ENCODE data around the gene SND1.

SND1 gene

GRCh38 chr7:127765150-127765549 lies 113.2 kb downstream of the SND1 start:
- peaks cover 6% of the 10 kb centered on the region for H3K36me3 Mint-ChIP-seq
- peaks cover 25% of the 10 kb centered on the region for H3K4me1 Mint-ChIP-seq
- no peaks in the 10 kb centered on the region for H3K27me3 Mint-ChIP-seq
- no peak for DNase-seq (ENCODE audit: low spot score in 2 of 2)
- ATAC-seq (ENCODE audit: low read depth): no peak
- no peak overlapping the region for H3K27ac Mint-ChIP-seq
- H3K9me3 Mint-ChIP-seq: peaks cover 1% of the 10 kb centered on the region
- no peak overlapping the region for H3K4me3 Mint-ChIP-seq

DNA sequence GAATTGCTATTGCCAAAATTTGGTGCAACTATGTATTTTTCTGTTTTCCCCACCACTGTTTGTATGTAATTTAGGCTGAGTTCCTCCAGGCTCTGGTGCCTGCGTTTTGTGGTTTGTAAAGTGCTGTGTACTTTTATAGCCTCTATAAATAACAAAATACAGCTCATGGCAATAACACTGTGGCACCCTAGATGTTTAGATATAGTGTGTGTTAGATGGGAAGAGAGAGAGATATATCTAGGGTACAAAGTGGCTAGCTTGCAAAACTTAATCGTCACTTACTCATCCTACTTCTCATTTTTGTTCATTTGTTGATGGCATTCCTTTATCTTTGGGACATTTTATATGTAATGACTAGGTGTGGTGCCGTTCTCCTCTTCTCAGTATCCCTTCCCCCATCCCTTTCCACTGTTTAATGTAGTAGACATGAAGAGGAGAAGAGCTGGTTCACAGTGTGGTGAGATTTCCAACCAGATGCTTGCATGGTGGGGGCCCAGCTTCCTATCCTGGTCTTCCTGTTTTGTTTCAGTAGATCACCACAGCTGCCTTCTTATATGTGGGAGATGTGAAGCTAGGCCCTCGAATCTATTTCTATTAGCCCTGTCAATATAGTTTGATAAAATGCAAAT lies 115.0 kb downstream of the SND1 start:
- DNase-seq (ENCODE audit: low spot score in 2 of 2) (no peak), ATAC-seq (ENCODE audit: low read depth) (no peak)
- Mint-ChIP-seq H3K4me3 (no peak overlapping the region), H3K4me1 (peaks cover 30% of the 10 kb centered on the region), H3K27me3 (no peaks in the 10 kb centered on the region), H3K27ac (no peak overlapping the region), H3K36me3 (peaks cover 9% of the 10 kb centered on the region), H3K9me3 (peaks cover 1% of the 10 kb centered on the region)

GRCh38 chr7:127768241-127768640 lies 116.2 kb downstream of the SND1 start:
- H3K27me3 Mint-ChIP-seq: no peaks in the 10 kb centered on the region
- no peak overlapping the region for H3K4me3 Mint-ChIP-seq
- ATAC-seq (ENCODE audit: low read depth) (no peak), DNase-seq (ENCODE audit: low spot score in 2 of 2) (no peak)
- peaks cover 1% of the 10 kb centered on the region for H3K9me3 Mint-ChIP-seq
- peaks cover 26% of the 10 kb centered on the region for H3K4me1 Mint-ChIP-seq
- no peak overlapping the region for H3K27ac Mint-ChIP-seq
- H3K36me3 Mint-ChIP-seq: peaks cover 9% of the 10 kb centered on the region

GRCh38 chr7:127769137-127769536 lies 117.1 kb downstream of the SND1 start:
- no peak overlapping the region for H3K27ac Mint-ChIP-seq
- peaks cover 1% of the 10 kb centered on the region for H3K9me3 Mint-ChIP-seq
- H3K36me3 Mint-ChIP-seq: peaks cover 9% of the 10 kb centered on the region
- no peak for DNase-seq (ENCODE audit: low spot score in 2 of 2)
- no peaks in the 10 kb centered on the region for H3K27me3 Mint-ChIP-seq
- ATAC-seq (ENCODE audit: low read depth): no peak
- H3K4me3 Mint-ChIP-seq: no peak overlapping the region
- H3K4me1 Mint-ChIP-seq: peaks cover 26% of the 10 kb centered on the region

- ATAC-seq (ENCODE audit: low read depth) (no peak), DNase-seq (ENCODE audit: low spot score in 2 of 2) (no peak)
- H3K27ac Mint-ChIP-seq: peak overlapping the region; percentile 74
- peaks cover 1% of the 10 kb centered on the region for H3K9me3 Mint-ChIP-seq
- no peaks in the 10 kb centered on the region for H3K27me3 Mint-ChIP-seq
- H3K36me3 Mint-ChIP-seq: peaks cover 9% of the 10 kb centered on the region
- H3K4me1 Mint-ChIP-seq: peaks cover 25% of the 10 kb centered on the region
- no peak overlapping the region for H3K4me3 Mint-ChIP-seq
These were observed 117.9 kb downstream of the SND1 start for GRCh38 chr7:127769696-127770400.

- Mint-ChIP-seq H3K27me3 (no peaks in the 10 kb centered on the region), H3K27ac (no peak overlapping the region), H3K4me1 (peaks cover 26% of the 10 kb centered on the region), H3K4me3 (no peak overlapping the region), H3K9me3 (peaks cover 1% of the 10 kb centered on the region), H3K36me3 (peaks cover 11% of the 10 kb centered on the region)
- DNase-seq (ENCODE audit: low spot score in 2 of 2) (no peak), ATAC-seq (ENCODE audit: low read depth) (no peak)
These were observed 118.9 kb downstream of the SND1 start for GRCh38 chr7:127770885-127771284.

GRCh38 chr7:127771707-127772106 lies 119.7 kb downstream of the SND1 start:
- Mint-ChIP-seq H3K9me3 (peaks cover under 1% of the 10 kb centered on the region), H3K27me3 (no peaks in the 10 kb centered on the region), H3K36me3 (peaks cover 8% of the 10 kb centered on the region), H3K27ac (no peak overlapping the region), H3K4me1 (peaks cover 28% of the 10 kb centered on the region), H3K4me3 (peak overlapping the region; percentile 12)
- DNase-seq (ENCODE audit: low spot score in 2 of 2): no peak
- peak; percentile 38 for ATAC-seq (ENCODE audit: low read depth)

DNA sequence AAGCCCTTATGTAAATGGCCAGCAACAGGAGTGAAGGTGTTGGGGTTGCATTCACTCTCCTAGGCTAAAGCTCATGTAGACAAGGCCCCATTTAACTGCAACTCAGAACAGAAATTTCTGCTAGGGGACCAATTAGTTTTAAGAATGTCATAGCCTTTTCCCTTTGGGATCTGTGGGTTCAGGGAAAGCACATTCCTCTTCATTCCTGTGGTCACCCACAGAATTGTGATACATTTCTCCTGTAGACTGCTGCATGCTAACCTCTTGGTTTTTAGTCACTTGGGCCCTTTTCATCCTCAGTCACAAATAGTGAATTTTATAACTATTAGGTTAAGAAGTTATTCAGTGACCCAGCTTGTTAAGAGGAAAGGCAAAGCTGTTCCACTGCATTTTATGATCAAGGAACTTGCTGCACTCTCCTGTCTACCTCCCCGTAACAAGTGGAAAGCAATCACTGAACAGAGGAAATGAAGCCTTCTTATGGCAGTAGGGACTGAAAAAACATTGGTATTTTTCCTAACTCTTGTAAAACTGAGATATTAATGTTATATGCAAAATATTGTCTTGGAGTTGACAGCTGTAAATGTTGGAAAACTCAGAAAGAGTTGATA lies 124.9 kb downstream of the SND1 start:
- no peaks in the 10 kb centered on the region for H3K27me3 Mint-ChIP-seq
- H3K36me3 Mint-ChIP-seq: peaks cover 6% of the 10 kb centered on the region

DNA sequence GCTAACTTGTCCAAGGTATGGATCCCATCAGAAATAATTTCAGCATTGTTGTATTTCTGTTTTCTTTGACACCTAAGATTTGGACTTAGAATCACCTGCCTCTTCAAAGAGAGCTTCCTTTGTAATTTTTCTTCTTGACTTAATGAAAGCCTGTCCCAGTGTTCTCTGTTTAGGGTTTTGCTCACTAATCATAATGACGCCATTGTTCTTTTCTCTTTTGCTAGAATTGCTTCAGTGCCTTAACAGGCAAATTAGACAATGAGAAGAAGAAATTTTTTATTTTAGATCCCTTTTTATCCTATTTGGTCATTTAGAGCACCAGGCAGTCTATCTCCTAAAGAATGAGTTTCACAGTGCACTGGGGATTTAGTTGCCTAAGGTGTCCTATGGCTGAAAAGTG lies 128.5 kb downstream of the SND1 start:
- no peaks in the 10 kb centered on the region for H3K27me3 Mint-ChIP-seq
- DNase-seq (ENCODE audit: low spot score in 2 of 2): no peak
- H3K27ac Mint-ChIP-seq: peak overlapping the region; percentile 41
- H3K9me3 Mint-ChIP-seq: no peaks in the 10 kb centered on the region
- no peak for ATAC-seq (ENCODE audit: low read depth)
- peaks cover 34% of the 10 kb centered on the region for H3K4me1 Mint-ChIP-seq
- no peak overlapping the region for H3K4me3 Mint-ChIP-seq
- H3K36me3 Mint-ChIP-seq: peaks cover 8% of the 10 kb centered on the region

More for the DNA sequence above, 124.9 kb downstream of the SND1 start:
- DNase-seq (ENCODE audit: low spot score in 2 of 2) (no peak), ATAC-seq (ENCODE audit: low read depth) (no peak)
- Mint-ChIP-seq H3K27ac (peak overlapping the region; percentile 66), H3K4me1 (peaks cover 22% of the 10 kb centered on the region), H3K4me3 (no peak overlapping the region), H3K9me3 (no peaks in the 10 kb centered on the region)

DNA sequence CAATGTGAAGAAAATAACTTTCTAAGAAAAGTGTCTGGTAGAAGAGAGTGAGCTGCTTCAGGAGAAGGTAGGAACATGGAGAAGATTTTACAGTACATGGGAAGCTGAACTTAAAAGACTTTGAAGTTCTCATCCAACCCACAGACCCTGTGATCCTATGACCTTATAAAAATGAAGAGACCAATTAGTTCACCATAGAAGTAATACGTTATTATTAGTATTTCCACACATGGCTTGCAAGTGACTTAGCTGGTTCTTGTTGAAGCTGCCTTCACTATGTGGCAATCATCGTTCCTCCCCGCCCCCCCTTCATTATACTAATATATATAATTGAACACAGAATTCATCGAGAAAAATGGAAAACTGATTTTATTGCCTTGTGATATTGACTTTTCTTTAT lies 129.1 kb downstream of the SND1 start:
- H3K4me1 Mint-ChIP-seq: peaks cover 32% of the 10 kb centered on the region
- no peak overlapping the region for H3K4me3 Mint-ChIP-seq
- H3K36me3 Mint-ChIP-seq: peaks cover 7% of the 10 kb centered on the region
- no peak for DNase-seq (ENCODE audit: low spot score in 2 of 2)
- H3K27me3 Mint-ChIP-seq: no peaks in the 10 kb centered on the region
- H3K9me3 Mint-ChIP-seq: no peaks in the 10 kb centered on the region
- ATAC-seq (ENCODE audit: low read depth): no peak
- H3K27ac Mint-ChIP-seq: peak overlapping the region; percentile 41

DNA sequence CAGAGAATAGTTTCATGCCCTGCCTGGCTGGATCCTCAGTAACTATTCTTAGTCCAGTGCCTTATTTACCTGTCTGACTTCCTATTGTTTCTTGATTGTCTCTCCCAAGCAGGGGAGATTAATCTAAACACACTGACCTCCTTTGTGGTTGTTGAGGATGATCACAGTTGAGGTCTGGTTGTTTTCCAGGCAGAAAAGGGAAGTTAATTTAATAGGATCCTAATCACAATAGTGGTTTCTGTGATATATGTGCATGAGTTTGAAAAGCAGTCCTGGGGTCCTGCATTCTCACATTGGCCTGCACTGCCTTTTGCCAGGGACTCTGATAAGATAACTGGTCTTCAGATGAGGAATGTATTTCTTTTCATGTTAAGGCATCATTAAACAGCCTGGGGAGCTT lies 130.1 kb downstream of the SND1 start:
- no peak overlapping the region for H3K4me3 Mint-ChIP-seq
- peaks cover 32% of the 10 kb centered on the region for H3K4me1 Mint-ChIP-seq
- peaks cover 9% of the 10 kb centered on the region for H3K36me3 Mint-ChIP-seq
- no peaks in the 10 kb centered on the region for H3K9me3 Mint-ChIP-seq
- H3K27me3 Mint-ChIP-seq: no peaks in the 10 kb centered on the region
- DNase-seq (ENCODE audit: low spot score in 2 of 2) (no peak), ATAC-seq (ENCODE audit: low read depth) (no peak)
- peak overlapping the region; percentile 84 for H3K27ac Mint-ChIP-seq

DNA sequence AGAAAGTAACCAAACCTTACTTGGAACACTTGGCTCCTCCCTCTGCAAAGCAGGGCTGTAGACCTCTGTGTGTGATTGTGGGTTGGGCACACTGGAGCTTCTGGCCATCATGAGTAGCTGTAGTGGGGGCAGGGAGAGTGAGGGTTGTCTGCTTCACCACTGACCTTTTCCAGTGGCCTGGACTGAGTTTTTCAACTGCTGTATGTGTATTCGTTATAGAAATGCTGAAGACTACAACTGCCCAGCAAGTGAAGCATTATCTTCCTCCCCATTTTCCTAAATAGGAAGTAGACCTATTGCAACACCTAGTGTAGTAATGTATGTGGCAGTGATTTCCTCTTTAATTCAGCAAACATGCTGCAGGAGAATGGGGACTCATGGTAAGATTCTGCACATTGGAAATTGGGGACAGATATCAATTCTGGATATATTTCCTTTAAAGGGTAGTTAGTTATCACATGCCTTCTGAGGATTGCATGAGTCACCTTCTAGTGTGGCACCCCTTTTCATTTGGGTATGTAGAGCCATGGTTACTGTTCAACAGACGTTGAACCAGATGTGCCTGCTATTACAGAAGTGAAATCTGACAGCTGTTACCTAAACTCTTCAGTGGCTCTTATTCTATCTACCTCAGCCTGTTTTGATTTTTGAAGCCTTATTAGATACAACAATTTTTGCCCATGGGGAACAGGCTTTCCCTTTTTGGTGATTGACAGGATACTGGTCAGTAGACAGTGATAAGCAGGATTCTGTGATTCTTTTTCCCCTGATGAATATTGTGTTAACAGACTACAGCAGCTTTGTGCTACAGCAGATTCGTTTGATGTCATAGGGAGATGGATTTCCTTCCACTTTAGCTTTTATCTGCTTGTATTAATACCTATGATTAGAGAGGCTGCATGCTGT lies 130.9 kb downstream of the SND1 start:
- Mint-ChIP-seq H3K27me3 (no peaks in the 10 kb centered on the region), H3K9me3 (no peaks in the 10 kb centered on the region), H3K27ac (peak overlapping the region; percentile 84), H3K4me1 (peaks cover 34% of the 10 kb centered on the region), H3K36me3 (peaks cover 9% of the 10 kb centered on the region), H3K4me3 (no peak overlapping the region)
- peak; percentile 94 for ATAC-seq (ENCODE audit: low read depth)
- peak in 1 of 2 donors; percentile 14 for DNase-seq (ENCODE audit: low spot score in 2 of 2)

DNA sequence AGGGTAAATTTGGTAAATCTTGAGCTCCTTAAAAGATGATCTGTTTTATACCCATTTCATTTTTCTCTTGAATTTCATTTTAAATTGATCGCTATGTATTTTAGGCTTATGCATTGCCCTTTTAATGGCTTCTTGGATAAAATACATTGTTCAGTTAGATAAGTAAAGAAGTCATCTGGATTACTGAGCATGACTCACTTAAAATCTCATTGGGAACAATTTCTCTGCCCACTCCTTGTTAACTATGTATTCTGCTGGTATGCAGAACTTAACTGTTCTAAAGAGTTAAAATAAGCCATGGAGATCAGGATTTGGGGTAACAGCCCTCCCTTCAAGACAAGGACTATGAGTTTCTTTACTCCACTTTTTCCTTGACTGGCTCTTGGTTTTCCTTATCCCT lies 134.2 kb downstream of the SND1 start:
- no peak for ATAC-seq (ENCODE audit: low read depth)
- Mint-ChIP-seq H3K27me3 (no peaks in the 10 kb centered on the region), H3K4me1 (peaks cover 28% of the 10 kb centered on the region), H3K36me3 (peaks cover 8% of the 10 kb centered on the region), H3K4me3 (no peak overlapping the region), H3K9me3 (no peaks in the 10 kb centered on the region), H3K27ac (no peak overlapping the region)
- DNase-seq (ENCODE audit: low spot score in 2 of 2): no peak

DNA sequence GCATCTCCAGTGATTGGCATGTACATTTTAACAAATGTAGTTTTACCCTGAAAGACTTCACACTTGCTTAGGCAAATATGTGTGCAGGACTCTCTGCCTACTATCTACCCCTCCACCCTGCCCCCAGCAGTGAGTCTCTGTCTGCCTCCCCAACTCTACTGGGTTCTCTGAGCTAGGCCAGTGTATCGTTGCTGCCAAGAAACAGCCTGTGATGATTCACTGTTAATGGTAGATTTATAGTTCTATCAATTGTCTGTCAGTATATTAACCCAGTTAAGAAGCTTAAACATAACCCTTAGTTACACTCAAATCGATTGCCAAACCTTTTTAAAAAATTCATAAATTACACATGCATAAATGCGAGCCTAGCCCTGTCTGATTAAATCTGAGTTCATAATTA lies 137.0 kb downstream of the SND1 start:
- H3K4me3 Mint-ChIP-seq: no peak overlapping the region
- DNase-seq (ENCODE audit: low spot score in 2 of 2) (no peak), ATAC-seq (ENCODE audit: low read depth) (no peak)
- H3K36me3 Mint-ChIP-seq: peaks cover 7% of the 10 kb centered on the region
- H3K27ac Mint-ChIP-seq: no peak overlapping the region
- H3K9me3 Mint-ChIP-seq: no peaks in the 10 kb centered on the region
- no peaks in the 10 kb centered on the region for H3K27me3 Mint-ChIP-seq
- H3K4me1 Mint-ChIP-seq: peaks cover 33% of the 10 kb centered on the region

All from memory B cell (primary cell).